D341Med (cell line): ENCODE results near the gene MOAP1.
"Not testable (repeated sequence)": the region's sequence is repeated elsewhere in the genome, so short reads cannot be mapped to it uniquely, and the experiment has no call there.

Experiments
- DNase-seq: peaks from one replicate; pipeline ENCODE4 v3.0.0; 2012; ENCODE audit warnings: low spot score

MOAP1 gene

GRCh38 chr14:93185349-93185720, 638 bp upstream of the MOAP1 start:
- DNase-seq, result no peak

DNA sequence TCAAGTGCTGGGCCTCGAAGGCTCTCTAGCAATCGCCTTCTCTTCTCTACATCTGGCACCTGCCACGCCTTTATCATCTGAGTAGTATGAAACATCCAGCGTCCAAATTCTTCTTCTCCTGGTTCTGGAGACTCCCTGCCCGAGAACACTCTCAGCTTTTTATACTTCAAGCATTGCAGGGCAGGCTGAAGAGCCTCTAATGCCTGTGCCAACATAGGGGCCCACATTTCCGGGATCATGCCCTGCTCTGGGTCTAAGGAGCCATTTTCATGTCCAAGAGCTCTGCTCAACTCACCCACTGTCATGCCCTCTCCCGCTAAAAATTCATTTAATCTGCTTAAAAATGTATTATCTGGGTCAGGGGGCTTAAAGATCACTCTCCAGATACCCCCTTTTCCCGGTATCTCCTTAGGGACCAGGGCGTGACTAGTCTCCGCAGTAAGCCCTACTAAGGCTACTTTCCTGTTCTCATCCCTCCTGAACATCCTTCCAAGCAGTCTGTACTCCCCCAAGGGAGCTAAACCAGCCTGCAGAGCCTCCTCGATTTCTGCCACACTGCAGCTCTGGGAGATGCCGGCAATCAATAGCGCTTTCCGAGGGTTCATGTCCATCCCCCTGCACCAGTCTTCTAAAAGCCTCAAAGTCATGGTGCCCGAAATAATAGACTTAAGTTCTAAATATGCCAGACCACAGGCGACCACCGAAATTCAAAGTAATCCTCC, 940 bp downstream of the MOAP1 start:
- peak; percentile 50 for DNase-seq

DNA sequence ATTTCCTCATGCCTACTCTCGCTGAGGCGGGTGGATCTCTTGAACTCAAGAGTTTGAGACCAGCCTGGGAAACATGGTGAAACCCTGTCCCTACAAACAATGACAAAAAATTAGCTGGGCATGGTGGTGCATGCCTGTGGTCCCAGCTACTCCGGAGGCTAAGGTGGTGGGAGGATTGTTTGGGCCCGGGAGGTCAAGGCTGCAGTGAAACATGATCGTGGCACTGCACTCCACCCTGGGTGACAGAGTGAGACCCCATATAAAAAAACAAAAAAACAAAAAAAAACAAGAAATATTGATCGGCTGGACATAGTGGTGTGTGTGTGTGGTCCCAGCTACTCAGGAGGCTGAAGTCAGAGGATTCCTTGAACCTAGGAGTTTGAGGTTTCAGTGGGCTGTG, 9.2 kb downstream of the MOAP1 start:
- DNase-seq, result no peak

GRCh38 chr14:93174731-93175130, 10.0 kb downstream of the MOAP1 start:
- not testable (repeated sequence) for DNase-seq

DNA sequence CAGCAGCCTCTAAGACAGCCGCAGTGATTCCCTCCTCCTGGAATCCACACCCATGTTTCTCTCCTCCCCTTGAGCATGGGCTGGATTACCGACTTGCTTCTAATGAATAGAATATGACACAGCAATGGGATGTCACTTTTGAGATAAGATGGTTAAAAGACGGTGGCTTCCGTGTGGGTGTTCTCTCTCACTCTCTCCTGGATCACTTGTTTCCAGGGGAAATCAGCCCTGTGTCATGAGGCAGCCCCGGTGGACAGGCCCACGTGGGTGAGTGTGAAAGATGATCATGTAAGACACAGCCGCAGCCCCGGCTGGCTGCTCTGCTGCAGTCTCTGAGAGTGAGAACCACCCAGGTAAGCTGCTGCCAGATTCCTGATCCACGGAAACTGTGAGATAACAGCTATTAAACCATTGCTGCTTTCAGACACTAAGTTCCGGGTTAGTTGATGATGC, 10.7 kb downstream of the MOAP1 start:
- no peak for DNase-seq

DNA sequence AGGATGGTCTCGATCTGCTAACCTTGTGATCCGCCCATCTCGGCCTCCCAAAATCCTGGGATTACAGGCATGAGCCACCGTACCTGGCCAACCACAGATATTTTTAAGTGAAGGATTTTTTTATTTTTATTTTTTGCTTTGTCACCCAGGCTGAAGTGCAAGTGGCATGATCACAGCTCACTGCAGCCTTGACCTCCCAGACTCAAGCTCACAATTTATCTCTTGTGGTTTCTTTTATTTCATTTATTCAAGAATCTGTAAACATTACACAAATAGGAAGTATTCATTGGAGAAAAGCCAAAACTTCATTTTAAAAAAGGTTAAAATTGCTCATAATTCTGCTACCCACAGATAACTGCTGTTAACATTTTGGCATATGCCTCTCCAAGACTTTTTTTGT, 13.3 kb downstream of the MOAP1 start:
- DNase-seq, result no peak

GRCh38 chr14:93170141-93170540, 14.6 kb downstream of the MOAP1 start:
- not testable (repeated sequence) for DNase-seq

- not testable (repeated sequence) for DNase-seq
Measured at GRCh38 chr14:93169619-93170018, 15.1 kb downstream of the MOAP1 start.

- DNase-seq, result not testable (repeated sequence)
Measured at GRCh38 chr14:93168610-93169009, 16.1 kb downstream of the MOAP1 start.

DNA sequence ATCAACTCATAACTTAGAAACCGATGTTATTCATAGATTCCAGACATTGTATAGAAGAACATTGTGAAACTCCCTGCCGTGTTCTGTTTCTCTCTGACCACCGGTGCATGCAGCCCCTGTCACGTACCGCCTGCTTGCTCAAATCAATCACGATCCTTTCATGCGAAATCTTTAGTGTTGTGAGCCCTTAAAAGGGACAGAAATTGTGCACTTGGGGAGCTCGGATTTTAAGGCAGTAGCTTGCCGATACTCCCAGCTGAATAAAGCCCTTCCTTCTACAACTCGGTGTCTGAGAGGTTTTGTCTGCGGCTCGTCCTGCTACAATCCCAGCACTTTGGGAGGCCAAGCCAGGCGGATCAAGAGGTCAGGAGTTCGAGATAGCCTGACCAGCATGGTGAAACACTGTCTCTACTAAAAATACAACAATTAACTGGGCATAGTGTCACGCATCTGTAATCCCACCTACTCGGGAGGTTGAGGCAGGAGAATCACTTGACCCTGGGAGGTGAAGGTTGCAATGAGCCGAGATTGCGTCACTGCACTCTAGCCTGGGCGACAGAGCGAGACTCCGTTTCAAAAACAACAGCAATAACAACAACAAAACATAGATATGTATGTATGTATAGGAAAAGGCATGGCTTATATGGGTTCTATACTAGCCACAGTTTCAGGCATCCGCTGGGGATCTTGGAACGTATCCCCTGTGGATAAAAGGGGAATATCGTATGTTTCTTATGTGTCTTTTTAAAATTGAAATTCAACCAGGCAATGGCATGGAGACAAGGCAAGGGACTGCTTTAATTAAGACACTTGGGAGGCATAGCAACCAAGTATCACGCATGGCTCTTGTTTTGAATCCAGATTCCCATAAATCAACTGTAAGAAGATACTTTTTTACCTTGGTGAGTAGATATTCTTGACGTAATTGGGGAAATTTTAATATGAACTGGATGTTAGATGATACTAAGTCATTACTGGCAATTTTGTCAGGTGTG, 19.1 kb downstream of the MOAP1 start:
- not testable (repeated sequence) for DNase-seq

GRCh38 chr14:93163564-93163963, 21.1 kb downstream of the MOAP1 start:
- no peak for DNase-seq

GRCh38 chr14:93161411-93161940, 23.2 kb downstream of the MOAP1 start:
- DNase-seq, result no peak

GRCh38 chr14:93160353-93160801, 24.3 kb downstream of the MOAP1 start:
- peak; percentile 74 for DNase-seq

- not testable (repeated sequence) for DNase-seq
Measured at GRCh38 chr14:93159625-93160352, 24.9 kb downstream of the MOAP1 start.

- not testable (repeated sequence) for DNase-seq
Measured at GRCh38 chr14:93158349-93158748, 26.3 kb downstream of the MOAP1 start.

DNA sequence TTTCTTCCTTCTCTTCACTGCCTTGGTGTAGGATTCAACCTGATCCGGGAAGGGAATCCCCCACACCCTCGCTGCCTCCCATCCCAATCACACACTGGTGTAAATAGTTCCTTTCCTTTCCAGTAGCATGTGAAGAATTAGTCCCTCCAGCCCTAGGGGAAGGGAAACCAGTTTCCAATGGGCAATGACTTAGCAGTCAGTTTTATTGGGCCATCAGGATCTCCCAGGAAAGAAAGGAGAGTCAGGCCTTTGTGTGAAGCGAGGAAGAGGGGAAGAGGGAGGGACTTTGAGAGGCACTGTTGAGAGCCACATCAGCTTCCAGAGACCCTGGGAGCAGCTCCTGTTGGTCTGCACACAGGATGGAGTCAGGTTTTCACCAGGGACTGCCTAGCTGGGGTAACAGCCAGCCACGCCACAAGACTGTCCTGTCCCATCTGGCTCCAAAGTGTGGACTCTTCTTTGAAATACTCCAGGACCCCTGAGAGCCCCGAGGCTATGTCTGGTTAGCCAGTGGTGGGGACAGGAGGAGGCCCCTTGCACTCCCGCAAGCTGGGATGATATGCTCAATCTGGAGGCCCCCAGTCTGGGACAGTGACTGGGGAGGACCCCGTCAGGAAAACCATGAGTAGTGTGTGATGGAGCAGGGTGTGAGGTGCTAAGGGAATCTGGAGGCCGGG, 27.9 kb downstream of the MOAP1 start:
- no peak for DNase-seq

GRCh38 chr14:93155667-93156066, 29.0 kb downstream of the MOAP1 start:
- DNase-seq, result no peak

DNA sequence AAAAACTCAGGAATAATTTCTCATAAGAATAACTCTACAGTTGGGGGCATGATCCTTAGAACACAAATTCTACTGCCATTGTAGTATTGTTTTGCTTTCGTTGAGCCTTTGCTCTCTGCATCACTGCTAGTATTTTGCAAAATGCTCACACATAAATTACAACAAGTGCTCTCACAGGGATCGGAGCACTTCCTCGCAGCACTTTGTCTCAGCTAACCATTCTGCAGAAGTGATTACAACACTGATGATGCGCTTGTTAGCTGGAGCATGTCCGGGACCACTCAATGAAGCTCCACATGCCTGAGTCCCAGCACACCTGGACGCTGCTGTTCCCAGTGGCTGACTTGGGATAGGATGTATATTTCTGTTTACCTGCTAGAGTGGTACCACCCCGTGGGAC, 31.6 kb downstream of the MOAP1 start:
- DNase-seq, result no peak

GRCh38 chr14:93150227-93151208, 34.2 kb downstream of the MOAP1 start:
- no peak for DNase-seq

DNA sequence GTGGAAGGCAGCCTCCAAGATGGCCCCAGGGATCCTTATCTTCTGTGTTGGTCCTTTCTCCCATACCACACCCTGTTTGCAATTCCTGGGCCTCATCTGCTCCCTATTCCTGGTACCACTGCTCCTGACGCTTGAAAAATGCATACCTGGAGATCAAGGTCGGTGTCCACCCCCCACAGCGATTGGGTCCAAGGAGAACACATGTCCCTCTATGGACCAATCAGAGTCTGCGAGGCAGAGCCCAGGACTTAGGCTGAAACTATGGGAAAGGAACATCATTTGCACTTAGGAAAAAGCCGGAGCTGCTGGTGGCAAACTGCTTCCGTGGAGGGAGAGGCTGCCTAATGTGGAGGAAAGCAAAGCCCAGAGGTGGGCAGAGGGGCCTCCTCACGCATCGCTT, 35.7 kb downstream of the MOAP1 start:
- DNase-seq, result no peak
